ENCODE data around the gene CRY1.
A peak's percentile ranks its signal among the peaks of the same experiment; 100 is the strongest.

Gene CRY1

GRCh38 chr12:106956048-106956578 lies 137.2 kb downstream of the CRY1 start:
- DNase-seq: peak; percentile 63

DNA sequence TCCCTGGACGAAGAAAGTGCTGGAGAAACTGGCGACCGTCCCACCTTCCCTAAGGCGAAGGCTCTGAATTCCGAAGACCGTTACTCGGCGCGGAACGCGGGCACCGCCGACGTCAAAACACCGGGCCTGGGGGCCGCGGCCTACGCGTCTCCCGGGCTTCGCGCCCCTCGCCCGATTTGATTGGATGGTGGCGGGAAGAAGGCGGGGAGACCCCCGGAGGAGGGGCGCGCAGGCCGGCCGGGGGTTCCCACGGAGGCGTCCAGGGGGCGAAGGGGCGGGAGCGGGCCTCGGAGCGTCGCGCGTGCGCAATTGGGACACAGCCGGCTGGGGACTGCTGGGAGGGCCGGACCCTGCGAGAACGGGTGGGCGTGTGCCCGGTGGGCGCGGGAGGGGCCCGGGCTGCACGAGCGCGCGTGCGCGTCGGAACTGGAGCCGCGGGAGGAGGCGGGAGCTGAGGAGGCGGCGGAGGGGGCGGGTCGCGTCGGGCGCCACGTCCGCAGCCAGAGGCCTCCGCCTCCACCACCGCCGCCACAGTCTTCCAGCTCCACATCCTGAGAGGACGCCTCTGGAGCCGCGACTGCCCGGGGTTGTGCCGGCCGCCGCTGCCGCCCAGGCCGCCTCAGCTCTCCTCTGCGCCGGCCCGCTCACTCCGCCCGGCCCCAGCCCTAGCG lies 137.8 kb downstream of the CRY1 start, which contains the start of gene TMEM263:
TSS of gene TMEM263 (plus strand) at position 531 of the 671 bp plus-strand sequence. CDS start 11,210 bp downstream, outside the sequence.
- DNase-seq: peak; percentile 89

- DNase-seq: peak; percentile 39
Measured at GRCh38 chr12:106954462-106955376, 138.6 kb downstream of the CRY1 start.

DNA sequence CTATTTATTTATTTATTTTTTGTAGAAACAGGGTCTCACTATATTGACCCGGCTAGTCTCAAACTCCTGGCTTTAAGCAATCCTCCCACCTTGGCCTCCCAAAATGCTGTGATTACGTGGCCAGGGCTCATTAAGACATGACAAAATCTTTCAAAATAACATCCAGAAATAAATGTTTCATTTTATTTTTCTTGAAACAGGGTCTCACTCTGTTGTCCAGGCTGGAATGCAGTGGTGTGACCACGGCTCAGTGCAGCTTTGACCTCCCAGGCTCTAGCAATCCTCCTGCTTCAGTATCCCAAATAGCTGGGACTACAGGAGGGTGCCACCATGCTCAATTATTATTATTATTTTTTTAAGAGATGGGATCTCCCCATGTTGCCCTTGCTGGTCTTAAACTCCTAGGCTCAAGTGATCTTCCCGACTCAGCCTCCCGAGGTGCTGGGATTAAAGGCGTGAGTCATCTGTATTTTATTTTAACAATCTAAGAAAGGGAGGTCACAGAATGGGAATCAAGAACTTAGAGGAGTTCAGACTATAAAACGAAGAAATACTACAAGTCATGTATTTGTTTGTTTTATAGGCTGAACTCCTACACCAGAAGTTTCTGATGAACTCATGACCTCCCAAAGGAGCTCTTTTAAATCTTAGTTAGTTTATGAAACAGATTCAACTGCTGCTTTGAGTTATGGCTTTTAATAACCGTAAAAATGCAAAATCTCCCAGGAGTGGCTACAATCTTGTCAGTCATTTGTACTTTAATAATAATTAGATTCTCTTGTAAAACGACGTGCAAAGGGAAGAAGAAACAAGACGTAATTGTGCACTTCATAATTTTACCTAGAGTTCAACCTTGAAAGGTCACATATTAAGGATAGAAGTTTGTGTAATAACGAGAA lies 139.7 kb downstream of the CRY1 start:
- DNase-seq: no peak

DNA sequence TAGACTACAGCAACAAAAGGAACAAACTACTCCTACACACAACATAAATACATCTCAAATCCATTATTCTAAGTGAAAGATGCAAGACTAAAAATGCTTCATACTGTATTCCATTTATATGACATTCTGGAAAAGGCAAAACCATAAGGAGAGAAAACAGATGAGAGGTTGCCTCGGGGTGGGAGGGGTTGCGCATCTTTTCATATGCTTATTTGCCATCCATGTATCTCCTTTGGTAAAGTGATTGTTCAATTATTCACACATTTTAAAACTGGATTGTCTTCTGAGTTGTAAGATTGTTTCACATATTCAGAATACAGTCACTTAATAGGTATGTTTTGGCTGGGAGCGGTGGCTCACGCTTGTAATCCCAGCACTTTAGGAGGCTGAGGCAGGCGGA lies 142.8 kb downstream of the CRY1 start:
- DNase-seq: no peak

GRCh38 chr12:106947461-106947860 lies 145.9 kb downstream of the CRY1 start:
- DNase-seq: no peak

GRCh38 chr12:106945261-106945851 lies 148.0 kb downstream of the CRY1 start:
- no peak for DNase-seq

DNA sequence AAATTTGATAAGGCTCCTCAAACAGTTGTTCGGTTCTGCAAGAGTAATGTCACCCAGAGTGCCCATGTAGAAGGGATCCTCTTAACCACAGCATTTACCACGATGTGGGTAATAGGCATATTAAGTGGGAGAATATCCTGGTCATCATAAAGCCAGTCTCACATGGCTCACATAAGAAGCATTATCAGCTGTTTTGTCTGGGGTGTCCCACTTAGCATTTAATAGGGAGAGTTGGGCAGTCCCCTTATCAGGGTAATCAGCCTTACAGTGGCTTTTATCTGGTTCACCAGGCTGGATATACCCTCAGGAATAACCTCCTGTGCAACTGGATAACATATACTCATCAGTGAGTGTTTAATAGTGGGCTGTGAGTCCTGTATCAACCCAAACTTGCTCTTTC lies 150.6 kb downstream of the CRY1 start:
- DNase-seq: no peak

DNA sequence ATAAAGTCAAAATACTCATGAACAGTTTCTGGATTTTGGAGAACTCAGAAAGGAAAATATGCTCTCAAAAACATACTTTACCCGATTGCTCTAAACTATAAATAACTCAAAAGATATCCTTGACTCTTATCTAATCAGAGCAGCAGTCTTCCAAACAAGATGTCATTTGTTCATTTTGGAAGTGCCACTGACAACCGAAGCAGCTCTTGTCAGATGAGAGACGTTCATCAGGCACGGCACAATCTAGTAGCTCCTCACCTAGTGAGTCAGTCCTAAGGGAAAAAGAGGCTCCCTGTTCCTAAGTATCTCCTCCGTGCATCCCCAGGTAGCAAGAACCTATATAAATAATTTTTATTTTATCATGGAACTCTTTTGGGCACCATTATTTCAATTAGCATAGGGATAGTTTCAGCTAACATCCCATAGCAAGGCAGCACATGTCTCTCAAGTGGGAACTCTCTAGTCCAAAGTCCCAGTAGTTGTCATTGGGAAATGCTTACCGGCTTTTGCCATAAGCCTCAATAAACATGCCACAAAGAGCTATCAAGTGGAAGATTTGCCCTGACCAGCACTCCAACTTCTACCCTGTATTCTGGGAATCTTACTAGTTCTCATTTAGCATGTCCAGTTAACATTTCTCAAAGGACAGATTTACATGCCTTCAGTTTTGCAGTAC lies 151.7 kb downstream of the CRY1 start:
- DNase-seq: no peak
